NCI-H2029 (cell line): ENCODE data around the gene SH3BP5.
A peak's percentile ranks its signal among the peaks of the same experiment; 100 is the strongest.

ENCODE experiments used
- DNase-seq: peaks from one replicate; lab custom pipeline; 2025; lab: John Stamatoyannopoulos, UW

SH3BP5 gene

GRCh38 chr3:15253023-15253697 is 79.2 kb downstream of the SH3BP5 start:
- no peak for DNase-seq

GRCh38 chr3:15246186-15246585 is 86.2 kb downstream of the SH3BP5 start:
- no peak for DNase-seq

GRCh38 chr3:15243822-15244482 is 88.4 kb downstream of the SH3BP5 start:
- DNase-seq: no peak

DNA sequence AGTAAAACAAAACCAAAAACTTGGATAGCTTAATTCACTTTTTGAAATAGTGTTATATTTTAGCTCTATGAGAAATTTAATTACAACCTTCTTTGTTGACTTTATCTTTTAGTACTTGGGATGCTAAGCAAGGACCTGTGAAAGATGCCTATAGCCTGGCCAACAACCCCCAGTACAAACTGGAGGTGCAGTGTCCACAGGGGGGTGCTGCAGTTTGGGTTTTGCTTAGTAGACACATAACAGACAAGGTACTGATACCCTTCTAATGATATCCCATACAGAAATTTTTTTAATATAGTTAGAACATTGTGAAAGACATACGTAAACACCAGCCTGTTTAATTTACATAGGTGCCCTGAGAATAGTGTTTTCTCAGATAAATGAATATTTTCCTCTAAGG is 91.0 kb downstream of the SH3BP5 start:
- no peak for DNase-seq

GRCh38 chr3:15229262-15229661 is 103.1 kb downstream of the SH3BP5 start:
- no peak for DNase-seq

DNA sequence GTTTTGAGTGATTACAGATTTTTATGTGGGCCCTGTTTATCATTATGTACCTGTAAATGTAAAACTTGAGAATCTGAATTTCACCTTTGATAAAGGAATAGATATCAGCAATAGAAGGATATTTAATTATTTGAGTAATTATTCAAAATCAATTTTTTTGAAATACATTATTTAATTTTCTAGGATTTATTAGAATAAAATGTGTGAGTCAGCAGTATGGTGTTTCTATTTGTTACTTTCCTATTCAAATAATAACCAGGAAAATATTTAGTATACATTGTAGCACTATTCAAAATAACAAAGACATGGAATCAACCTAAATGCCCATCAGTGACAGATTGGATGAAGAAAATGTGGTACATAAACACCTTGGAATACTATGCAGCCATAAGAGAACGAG is 104.2 kb downstream of the SH3BP5 start:
- DNase-seq: no peak

GRCh38 chr3:15223685-15224572 is 108.5 kb downstream of the SH3BP5 start:
- peak; percentile 85 for DNase-seq

DNA sequence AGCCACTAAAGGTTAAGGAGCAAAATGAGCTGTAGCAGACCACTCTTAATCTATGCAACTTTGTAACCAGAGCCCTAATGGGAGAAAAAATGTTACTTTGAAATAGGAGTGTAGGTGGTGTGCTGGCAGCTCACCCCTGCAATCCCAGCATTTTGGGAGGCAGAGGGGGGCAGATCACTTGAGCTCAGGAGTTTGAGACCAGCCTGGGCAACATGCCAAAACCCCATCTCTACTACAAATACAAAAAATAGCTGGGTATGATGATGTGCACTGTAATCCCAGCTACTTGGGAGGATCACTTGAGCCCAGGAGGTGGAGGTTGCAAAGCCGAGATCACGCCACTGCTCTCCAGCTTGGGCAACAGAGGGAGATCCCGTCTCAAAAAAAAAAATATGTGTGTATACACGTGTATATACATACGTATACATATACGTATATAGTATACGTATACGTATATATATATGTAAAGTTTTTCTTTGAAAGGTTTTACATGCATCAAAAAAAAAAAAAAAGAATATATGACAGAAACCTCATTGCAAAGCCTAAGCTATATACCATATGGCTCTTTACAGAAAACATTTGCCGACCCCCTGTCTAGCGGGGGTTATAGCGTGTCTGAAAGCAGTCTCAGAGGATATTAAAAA is 110.7 kb downstream of the SH3BP5 start:
- no peak for DNase-seq

DNA sequence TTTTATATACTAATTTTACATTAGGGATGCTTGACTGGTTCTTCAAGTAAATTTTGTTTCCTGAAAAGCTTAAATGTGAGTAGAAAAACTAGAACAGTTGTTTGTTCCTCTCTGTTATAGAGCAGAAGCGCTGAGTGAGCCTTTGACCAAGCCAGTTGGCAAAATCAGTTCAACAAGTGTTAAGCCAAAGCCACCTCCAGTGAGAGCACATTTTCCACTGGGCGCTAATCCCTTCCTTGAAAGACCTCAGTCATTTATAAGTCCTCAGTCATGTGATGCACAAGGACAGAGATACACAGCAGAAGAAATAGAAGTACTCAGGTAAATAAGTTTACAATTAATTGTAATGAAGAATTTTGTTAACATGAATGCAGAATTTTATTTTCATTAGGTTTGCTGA is 111.7 kb downstream of the SH3BP5 start:
- no peak for DNase-seq

DNA sequence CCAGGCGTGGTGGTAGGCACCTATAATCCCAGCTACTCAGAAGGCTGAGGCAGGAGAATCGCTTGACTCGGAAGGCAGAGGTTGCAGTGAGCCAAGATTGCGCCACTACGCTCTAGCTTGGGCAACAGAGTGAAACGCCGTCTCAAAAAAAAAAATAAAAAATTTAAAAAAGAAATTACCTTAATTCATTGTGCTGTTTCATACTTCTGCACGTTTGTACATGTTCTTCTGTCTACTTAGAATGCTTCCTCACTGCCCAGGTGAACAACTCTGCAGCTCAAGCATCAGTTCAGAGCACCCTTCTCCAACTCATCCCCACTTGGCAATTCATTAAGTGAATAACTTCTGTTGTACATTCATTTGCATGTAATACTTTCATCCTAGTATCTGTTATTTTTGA is 112.3 kb downstream of the SH3BP5 start:
- DNase-seq: no peak

DNA sequence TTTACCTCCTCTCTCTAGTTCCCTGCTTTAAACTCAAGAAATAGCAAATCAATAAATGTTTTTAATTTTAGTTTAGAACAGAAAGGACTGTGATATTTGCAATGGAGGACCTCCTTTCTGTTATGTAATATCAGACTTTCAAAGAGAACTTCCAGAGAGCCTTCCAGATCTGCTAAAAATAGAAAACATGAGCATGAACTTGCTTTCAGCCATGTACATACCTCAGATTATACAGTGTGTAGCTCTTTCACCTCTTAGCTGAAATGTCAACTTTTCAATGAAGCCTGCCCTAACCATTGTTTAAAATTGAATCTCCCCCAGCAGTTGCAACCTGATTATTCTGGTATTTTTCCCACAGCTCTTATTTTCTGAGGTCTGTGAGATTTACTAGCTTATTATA is 113.7 kb downstream of the SH3BP5 start:
- DNase-seq: no peak

GRCh38 chr3:15217841-15218267 is 114.5 kb downstream of the SH3BP5 start:
- no peak for DNase-seq

- no peak for DNase-seq
Measured at GRCh38 chr3:15217011-15217671, 115.2 kb downstream of the SH3BP5 start.

DNA sequence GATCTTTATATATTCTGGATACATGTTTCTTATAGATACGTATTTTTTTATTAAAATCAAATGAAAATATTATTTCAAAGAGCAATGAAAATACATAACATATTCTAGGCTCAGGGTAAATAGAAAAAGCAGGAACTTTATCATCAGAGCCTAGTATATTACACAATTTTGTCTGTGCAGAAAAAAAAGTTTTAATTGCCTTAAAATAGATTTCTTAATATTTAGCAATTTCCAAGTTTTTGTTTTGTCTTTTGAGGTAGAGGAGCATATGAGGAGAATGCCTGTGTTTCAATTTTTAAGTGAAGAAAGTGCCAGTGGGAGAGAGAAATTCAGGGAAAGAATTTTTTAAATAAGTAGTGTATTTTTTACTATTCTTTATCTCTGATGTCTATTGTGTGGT is 115.9 kb downstream of the SH3BP5 start:
- DNase-seq: no peak

GRCh38 chr3:15215996-15216395 is 116.4 kb downstream of the SH3BP5 start:
- DNase-seq: no peak

DNA sequence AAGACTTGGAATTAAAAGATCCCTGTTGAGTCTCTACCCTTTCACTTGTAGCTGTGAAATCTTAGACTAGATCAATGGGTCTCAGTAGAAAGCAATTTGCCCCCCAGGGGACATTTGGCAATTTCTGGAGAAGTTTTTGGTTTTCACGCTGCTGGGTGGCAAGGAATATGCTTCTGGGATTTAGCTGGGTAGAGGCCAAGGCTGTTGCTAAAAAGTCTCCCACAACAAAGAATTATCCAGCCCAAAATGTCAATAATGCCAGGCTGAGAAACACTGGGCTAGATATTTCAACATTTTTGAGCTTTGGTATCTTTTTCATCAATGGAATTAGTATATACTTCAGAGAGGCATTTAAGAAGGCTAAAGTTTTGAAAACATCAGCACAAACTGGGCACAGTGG is 117.6 kb downstream of the SH3BP5 start:
- DNase-seq: no peak

DNA sequence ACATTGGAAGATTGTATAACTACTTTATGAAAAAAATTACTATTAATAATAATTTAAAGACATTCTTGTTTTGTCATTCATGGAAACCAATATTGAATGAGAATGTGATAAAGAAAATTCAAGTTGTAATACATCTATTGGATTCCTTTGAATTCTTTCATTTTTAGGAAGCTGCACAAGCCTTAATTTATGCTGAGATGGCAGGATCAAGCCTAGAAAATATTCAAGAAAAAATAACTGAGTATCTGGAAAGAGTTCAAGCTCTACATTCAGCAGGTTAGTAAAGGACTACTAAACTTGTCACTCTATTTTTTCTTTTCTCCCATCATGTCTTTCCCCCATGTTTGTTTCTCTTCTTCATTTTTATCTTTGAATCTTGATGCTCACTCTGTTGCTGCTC is 120.4 kb downstream of the SH3BP5 start:
- no peak for DNase-seq

DNA sequence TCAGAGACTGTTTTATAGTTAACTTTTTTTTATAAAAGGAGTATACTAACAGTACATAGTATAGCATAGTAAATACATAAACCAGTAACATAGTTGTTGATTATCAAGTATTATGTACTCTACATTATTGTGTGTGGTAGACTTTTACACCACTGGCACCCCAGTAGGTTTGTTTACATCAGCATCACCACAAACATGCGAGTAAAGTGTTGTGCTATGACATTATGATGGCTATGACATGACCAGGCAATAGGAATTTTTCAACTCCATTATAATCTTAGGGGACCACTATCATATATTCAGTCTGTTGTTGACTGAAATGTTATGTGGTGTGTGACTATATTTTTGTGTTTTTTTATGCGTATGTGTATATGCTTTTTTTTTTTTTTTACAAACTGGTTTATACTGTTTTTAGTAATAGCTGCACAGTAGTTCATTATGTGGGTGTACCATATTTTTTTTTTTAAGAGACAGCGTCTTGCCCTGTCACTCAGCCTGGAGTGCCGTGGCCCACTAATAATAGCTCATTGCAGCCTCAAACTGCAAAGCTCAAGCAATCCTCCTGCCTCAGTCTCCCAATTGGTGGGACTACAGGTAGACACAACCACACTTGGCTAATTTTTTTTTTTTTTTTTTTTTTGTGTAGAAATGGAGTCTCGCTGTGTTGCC is 124.4 kb downstream of the SH3BP5 start:
- no peak for DNase-seq

- DNase-seq: no peak
Measured at GRCh38 chr3:15206662-15207576, 125.5 kb downstream of the SH3BP5 start.
